ENCODE results near the gene COL19A1. TPM values are rescaled to one million over a fixed set of nuclear protein-coding genes. Genes with fewer than 3 reads are reported as not detected.

The COL19A1 gene
- total and polyA plus RNA-seq, 12 donors = 0.26 to 2.8 (median 1.7) TPM

DNA sequence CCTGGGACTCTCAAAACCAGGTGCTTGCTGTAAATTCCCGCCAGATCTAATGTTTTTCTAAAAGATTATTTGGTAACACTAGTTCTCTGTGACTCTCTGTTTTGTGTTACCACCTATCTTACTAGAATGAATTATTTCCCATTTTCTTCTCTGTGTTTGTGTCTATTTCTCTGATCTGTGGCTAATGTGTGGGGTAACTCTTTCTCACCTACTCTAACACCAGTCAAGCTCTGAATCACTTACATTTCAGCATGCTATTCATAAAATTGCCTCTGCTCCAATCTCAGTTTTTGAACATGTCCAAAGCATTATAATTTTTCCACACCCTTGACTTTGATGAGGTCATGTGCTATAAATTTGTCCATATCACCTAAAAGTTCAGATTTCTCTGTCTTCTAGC lies 23.2 kb upstream of the COL19A1 start:
- H3K27ac ChIP-seq = no peak overlapping the region
- intact Hi-C loops (cut with DNase I) = no loop called here
- H3K36me3 ChIP-seq = no peaks in the 10 kb centered on the region
- 78% methylated on average over 1 of the region's 1 CpG for WGBS, 2 donors
- ATAC-seq (no peak), DNase-seq (no peak)
- peaks cover 0 to 7% (median 0%) of the 10 kb centered on the region in 9 donors for H3K4me1 ChIP-seq
- H3K27me3 ChIP-seq = peaks cover 0 to 35% (median 0%) of the 10 kb centered on the region in 7 donors
- no peaks in the 10 kb centered on the region for H3K9me3 ChIP-seq
- TF ChIP-seq, protein P1, sequence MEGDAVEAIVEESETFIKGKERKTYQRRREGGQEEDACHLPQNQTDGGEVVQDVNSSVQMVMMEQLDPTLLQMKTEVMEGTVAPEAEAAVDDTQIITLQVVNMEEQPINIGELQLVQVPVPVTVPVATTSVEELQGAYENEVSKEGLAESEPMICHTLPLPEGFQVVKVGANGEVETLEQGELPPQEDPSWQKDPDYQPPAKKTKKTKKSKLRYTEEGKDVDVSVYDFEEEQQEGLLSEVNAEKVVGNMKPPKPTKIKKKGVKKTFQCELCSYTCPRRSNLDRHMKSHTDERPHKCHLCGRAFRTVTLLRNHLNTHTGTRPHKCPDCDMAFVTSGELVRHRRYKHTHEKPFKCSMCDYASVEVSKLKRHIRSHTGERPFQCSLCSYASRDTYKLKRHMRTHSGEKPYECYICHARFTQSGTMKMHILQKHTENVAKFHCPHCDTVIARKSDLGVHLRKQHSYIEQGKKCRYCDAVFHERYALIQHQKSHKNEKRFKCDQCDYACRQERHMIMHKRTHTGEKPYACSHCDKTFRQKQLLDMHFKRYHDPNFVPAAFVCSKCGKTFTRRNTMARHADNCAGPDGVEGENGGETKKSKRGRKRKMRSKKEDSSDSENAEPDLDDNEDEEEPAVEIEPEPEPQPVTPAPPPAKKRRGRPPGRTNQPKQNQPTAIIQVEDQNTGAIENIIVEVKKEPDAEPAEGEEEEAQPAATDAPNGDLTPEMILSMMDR (IDR thresholded peaks at IDR 0.05) = no peak
- no peak overlapping the region for H3K4me3 ChIP-seq

DNA sequence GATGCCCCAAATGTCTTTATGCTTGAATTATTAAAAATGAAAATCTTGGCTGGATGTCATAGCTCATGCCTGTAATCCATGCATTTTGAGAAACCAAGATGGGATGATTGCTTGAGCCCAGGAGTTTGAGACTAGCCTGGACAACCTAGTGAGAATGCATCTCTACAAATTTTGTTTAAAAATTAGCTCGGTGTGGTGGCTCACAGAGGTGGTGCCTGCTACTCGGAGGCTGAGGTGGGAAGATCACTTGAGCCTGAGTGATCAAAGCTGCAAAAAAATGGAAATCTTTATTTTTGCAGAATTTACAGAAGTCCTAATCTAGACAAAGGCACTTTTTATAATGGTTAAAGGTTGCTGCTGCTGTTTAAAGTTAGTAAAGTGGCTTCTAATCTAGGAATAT lies 20.0 kb upstream of the COL19A1 start:
- H3K4me3 ChIP-seq = no peak overlapping the region
- ATAC-seq (no peak), DNase-seq (no peak)
- H3K27me3 ChIP-seq = peaks cover 0 to 23% (median 0%) of the 10 kb centered on the region in 7 donors
- 80 to 90% methylated on average over 2 of the region's 2 CpGs for WGBS, 2 donors
- peaks cover 0 to 7% (median 0%) of the 10 kb centered on the region in 9 donors for H3K4me1 ChIP-seq
- TF ChIP-seq, protein P1 (IDR thresholded peaks at IDR 0.05) = no peak
- intact Hi-C loops (cut with DNase I) = no loop called here
- H3K36me3 ChIP-seq = no peaks in the 10 kb centered on the region
- no peaks in the 10 kb centered on the region for H3K9me3 ChIP-seq
- no peak overlapping the region for H3K27ac ChIP-seq

DNA sequence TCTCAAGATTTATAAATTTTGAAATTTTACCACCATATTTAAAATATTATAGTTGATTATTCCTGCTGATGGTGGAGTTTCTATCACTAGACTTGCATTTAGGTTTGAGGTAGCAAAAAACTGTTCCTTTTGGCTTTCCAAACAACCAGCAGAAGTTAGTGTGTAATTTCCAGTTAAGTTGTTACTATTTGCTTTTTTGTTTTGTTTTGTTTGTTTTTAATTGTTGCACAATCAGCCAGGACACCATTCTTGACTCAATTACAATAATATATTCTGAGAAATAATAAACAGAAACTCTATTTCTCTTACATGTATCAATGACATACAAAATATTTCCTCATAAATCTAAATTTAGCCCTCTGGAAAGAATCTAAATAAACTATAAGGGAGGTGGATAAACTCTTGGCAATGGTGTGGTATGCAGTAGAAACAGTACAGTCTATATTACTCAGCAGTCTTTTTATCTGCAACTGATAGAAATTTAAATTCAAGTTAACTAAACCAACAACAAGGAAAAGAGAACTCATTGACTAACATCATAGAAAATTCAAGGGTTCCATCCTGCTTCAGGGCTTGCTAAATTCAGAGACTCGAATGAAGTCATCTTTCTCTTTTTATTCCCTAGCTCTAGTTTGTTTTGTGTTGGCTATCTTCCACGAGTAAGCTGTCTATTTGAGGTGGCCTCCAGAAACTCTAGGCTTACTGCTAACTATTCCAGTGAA lies 19.4 kb upstream of the COL19A1 start:
- WGBS, 2 donors = 15 to 26% methylated on average over 2 of the region's 2 CpGs
- H3K9me3 ChIP-seq = no peaks in the 10 kb centered on the region
- no peak overlapping the region for H3K4me3 ChIP-seq
- peaks cover 0 to 22% (median 0%) of the 10 kb centered on the region in 7 donors for H3K27me3 ChIP-seq
- peaks cover 0 to 7% (median 0%) of the 10 kb centered on the region in 9 donors for H3K4me1 ChIP-seq
- TF ChIP-seq, protein P1 (IDR thresholded peaks at IDR 0.05) = no peak
- H3K27ac ChIP-seq = peak overlapping the region in 1 of 10 donors; percentile 19
- ATAC-seq = peak in 3 of 8 donors; percentile 57 to 79 (median 64)
- DNase-seq = no peak
- H3K36me3 ChIP-seq = no peaks in the 10 kb centered on the region
- intact Hi-C loops (cut with DNase I) = no loop called here

DNA sequence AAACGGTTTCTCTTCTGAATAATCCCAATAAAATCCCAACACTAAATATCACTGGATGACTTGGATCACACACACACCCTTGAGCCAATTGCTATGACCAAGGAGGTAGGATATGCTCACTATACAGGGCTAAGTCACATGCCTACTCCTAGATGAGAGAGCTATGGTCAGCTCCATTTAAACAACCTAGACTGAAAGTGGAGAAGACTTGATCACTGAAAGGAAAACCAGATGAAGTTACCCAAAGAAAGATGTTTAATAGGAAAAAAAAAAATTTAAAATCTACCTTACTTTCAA lies 18.9 kb upstream of the COL19A1 start:
- 28 to 37% methylated on average over 1 of the region's 1 CpG for WGBS, 2 donors
- Histone ChIP-seq H3K27me3 (peaks cover 0 to 26% (median 0%) of the 10 kb centered on the region in 7 donors), H3K9me3 (peaks cover 0 to 4% (median 0%) of the 10 kb centered on the region in 11 donors), H3K36me3 (no peaks in the 10 kb centered on the region), H3K4me3 (no peak overlapping the region), H3K27ac (peak overlapping the region in 1 of 10 donors; percentile 19), H3K4me1 (peaks cover 0 to 7% (median 0%) of the 10 kb centered on the region in 9 donors)
- ATAC-seq (peak in 1 of 8 donors; percentile 30), DNase-seq (no peak)
- intact Hi-C loops (cut with DNase I) = no loop called here
- TF ChIP-seq, protein P1 (IDR thresholded peaks at IDR 0.05) = no peak
